Ovary (tissue), 9 donors: ENCODE results near the gene REEP6. TPM values are rescaled to one million over a fixed set of nuclear protein-coding genes. Genes with fewer than 3 reads are reported as not detected.
A peak's percentile ranks its signal among the peaks of the same experiment; 100 is the strongest.

ENCODE experiments used
- DNase-seq, 5 donors: peaks; one replicate each; pipeline ENCODE4 v3.0.0-alpha.2; 2019 to 2020
- H3K27ac ChIP-seq, 2 donors: fragments of 200-600 bp; one replicate each; pipeline versions ENCODE4 v1.5.1 to v1.8.0; 2019 to 2022
- H3K27me3 ChIP-seq: fragments of 200-600 bp; one replicate; pipeline ENCODE4 v1.8.0; 2022
- H3K36me3 ChIP-seq: fragments of 200-600 bp; sonication (generic); one replicate; pipeline ENCODE4 v1.5.1; 2019
- H3K4me1 ChIP-seq: one replicate; pipeline ENCODE4 v1.8.1; 2013; ENCODE audit warnings: mild to moderate bottlenecking, moderate library complexity; ENCODE audit not compliant: insufficient read depth
- H3K4me3 ChIP-seq: fragments of 200-600 bp; sonication (generic); one replicate; pipeline ENCODE4 v1.5.1; 2017
- H3K9me3 ChIP-seq, 2 donors: fragments of 200-600 bp in 1 of 2; sonication (generic) in 1 of 2; one replicate each; pipeline versions ENCODE4 v1.5.1 to v1.8.1; 2013 to 2019; ENCODE audit warnings: mild to moderate bottlenecking in 1 of 2, moderate library complexity in 1 of 2
- EP300 ChIP-seq: sonication (generic); formaldehyde crosslinking; IDR thresholded peaks from one replicate; pipeline ENCODE4 v1.6.1; 2017; ENCODE audit warnings: antibody characterized with exemption
- POLR2A ChIP-seq: fragments of 450-650 bp; IDR thresholded peaks from one replicate; pipeline ENCODE4 v1.6.1; 2017; ENCODE audit warnings: antibody characterized with exemption, mild to moderate bottlenecking, moderate library complexity
- WGBS, 3 donors: extraction: QIAGEN DNeasy Blood & Tissue Kit in 1 of 3; methylation state at CpG; one replicate each; pipeline versions ENCODE4 v1.1.5 to v1.1.7; 2013 to 2017; 5-methylcytosine and 5-hydroxymethylcytosine counted together
- intact Hi-C, 4 donors: fragments of 100-400 bp; cut with DNase I; formaldehyde crosslinking; loops; one replicate each; pipeline versions ENCODE4 v1.11.0 to v1.15.1; 2022 to 2023
- polyA plus RNA-seq, 2 donors: library from polyadenylated mRNA; stranded (reverse); fragments of 200-250 nt in 1 of 2; fragments of 350-450 nt in 1 of 2; fragmentation: Illumina TruSeq in 1 of 2; extraction: RNeasy Lipid Tissue Mini Kit (QIAGEN cat#74804) in 1 of 2; gene quantifications; one replicate each; pipeline ENCODE4 v1.2.3, GENCODE V29; 2013 to 2014
- total RNA-seq, 7 donors: library from RNA; depleted of rRNA in 2 of 7; stranded (reverse); fragments of >200 nt in 2 of 7; fragmentation: NEBNext Ultra II Directional in 3 of 7; extraction: Animal tissue kit (Norgen Biotek cat#: 25700) in 3 of 7; gene quantifications; one replicate each; pipeline versions ENCODE4 v1.1.0 to v1.2.4, GENCODE V29; 2016 to 2023
- TF ChIP-seq, protein P1 (sequence below), 3 donors: fragments of 450-650 bp in 2 of 3; fragments of 200-600 bp in 1 of 3; IDR thresholded peaks; one replicate each; pipeline versions ENCODE4 v1.5.1 to v1.8.0; 2016 to 2022; ENCODE audit warnings: antibody characterized with exemption in 3 of 3, mild to moderate bottlenecking in 1 of 3
- donor health status: DM: no; HTN: no; CAD: no; lungs with moderate emphysema.
- donor health status: DM: no; HTN: no; CAD: no.
- donor health status: Bipolar disorder and iron deficiency.
- donor health status: DM: yes; HTN: yes; CAD: no.
- donor health status: DM: no; HTN: no; CAD: no.
- donor health status: DM: yes; HTN: yes; CAD: no.

The REEP6 gene
- total and polyA plus RNA-seq, 9 donors = 2.9 to 13.0 (median 9.2) TPM

- 88 to 93% (median 88%) methylated on average over 35 to 36 of the region's 36 CpGs for WGBS, 3 donors
- Histone ChIP-seq H3K4me3 (no peak overlapping the region), H3K4me1 (no peaks in the 10 kb centered on the region), H3K9me3 (no peaks in the 10 kb centered on the region), H3K27me3 (no peaks in the 10 kb centered on the region), H3K27ac (no peak overlapping the region), H3K36me3 (no peaks in the 10 kb centered on the region)
- TF ChIP-seq POLR2A (no peak), EP300 (no peak)
- TF ChIP-seq, protein P1, sequence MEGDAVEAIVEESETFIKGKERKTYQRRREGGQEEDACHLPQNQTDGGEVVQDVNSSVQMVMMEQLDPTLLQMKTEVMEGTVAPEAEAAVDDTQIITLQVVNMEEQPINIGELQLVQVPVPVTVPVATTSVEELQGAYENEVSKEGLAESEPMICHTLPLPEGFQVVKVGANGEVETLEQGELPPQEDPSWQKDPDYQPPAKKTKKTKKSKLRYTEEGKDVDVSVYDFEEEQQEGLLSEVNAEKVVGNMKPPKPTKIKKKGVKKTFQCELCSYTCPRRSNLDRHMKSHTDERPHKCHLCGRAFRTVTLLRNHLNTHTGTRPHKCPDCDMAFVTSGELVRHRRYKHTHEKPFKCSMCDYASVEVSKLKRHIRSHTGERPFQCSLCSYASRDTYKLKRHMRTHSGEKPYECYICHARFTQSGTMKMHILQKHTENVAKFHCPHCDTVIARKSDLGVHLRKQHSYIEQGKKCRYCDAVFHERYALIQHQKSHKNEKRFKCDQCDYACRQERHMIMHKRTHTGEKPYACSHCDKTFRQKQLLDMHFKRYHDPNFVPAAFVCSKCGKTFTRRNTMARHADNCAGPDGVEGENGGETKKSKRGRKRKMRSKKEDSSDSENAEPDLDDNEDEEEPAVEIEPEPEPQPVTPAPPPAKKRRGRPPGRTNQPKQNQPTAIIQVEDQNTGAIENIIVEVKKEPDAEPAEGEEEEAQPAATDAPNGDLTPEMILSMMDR (IDR thresholded peaks at IDR 0.05) = no peak
- no peak for DNase-seq
- intact Hi-C loops = no loop called here
Measured at GRCh38 chr19:1460033-1460995, 30.7 kb upstream of the REEP6 start.

DNA sequence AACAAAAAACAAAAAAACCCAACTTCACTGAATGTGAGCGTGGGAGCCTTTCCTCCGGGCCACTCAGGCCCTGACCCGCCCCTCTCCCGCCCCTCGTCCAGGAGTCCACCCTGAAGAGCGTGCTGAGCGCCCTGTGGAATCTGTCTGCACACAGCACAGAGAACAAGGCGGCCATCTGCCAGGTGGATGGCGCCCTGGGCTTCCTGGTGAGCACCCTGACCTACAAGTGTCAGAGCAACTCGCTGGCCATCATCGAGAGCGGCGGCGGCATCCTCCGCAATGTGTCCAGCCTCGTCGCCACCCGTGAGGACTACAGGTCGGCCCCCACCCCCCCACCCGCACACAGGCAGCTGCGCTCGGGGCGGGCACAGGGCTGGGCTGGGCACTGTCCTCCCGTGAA, 29.1 kb upstream of the REEP6 start:
- peaks cover 4% of the 10 kb centered on the region for H3K27me3 ChIP-seq
- no peak overlapping the region for H3K4me3 ChIP-seq
- H3K27ac ChIP-seq = no peak overlapping the region
- intact Hi-C loops = no loop called here
- TF ChIP-seq, protein P1 (IDR thresholded peaks at IDR 0.05) = no peak
- TF ChIP-seq EP300 = no peak
- TF ChIP-seq POLR2A = no peak
- peaks cover under 1% of the 10 kb centered on the region for H3K4me1 ChIP-seq
- H3K36me3 ChIP-seq = no peaks in the 10 kb centered on the region
- H3K9me3 ChIP-seq = no peaks in the 10 kb centered on the region
- 92 to 93% (median 93%) methylated on average over 20 to 24 of the region's 24 CpGs for WGBS, 3 donors
- DNase-seq = no peak

GRCh38 chr19:1465191-1466016, 25.6 kb upstream of the REEP6 start:
- H3K36me3 ChIP-seq = no peaks in the 10 kb centered on the region
- peak in 1 of 5 donors; percentile 73 for DNase-seq
- intact Hi-C loops = no loop called here
- TF ChIP-seq POLR2A (no peak), EP300 (no peak)
- TF ChIP-seq, protein P1 (IDR thresholded peaks at IDR 0.05) = no peak
- H3K27me3 ChIP-seq = peaks cover 11% of the 10 kb centered on the region
- no peaks in the 10 kb centered on the region for H3K9me3 ChIP-seq
- H3K4me3 ChIP-seq = no peak overlapping the region
- H3K27ac ChIP-seq = no peak overlapping the region
- WGBS, 3 donors = 40 to 53% (median 53%) methylated on average over 57 to 83 of the region's 83 CpGs
- H3K4me1 ChIP-seq = peaks cover 25% of the 10 kb centered on the region

GRCh38 chr19:1466018-1466460, 24.9 kb upstream of the REEP6 start:
- Histone ChIP-seq H3K27me3 (peaks cover 11% of the 10 kb centered on the region), H3K4me3 (no peak overlapping the region), H3K27ac (no peak overlapping the region), H3K9me3 (no peaks in the 10 kb centered on the region), H3K36me3 (no peaks in the 10 kb centered on the region), H3K4me1 (peaks cover 31% of the 10 kb centered on the region)
- intact Hi-C loops = no loop called here
- TF ChIP-seq, protein P1 (IDR thresholded peaks at IDR 0.05) = no peak
- TF ChIP-seq POLR2A (no peak), EP300 (no peak)
- DNase-seq = no peak
- WGBS, 3 donors = 20 to 56% (median 35%) methylated on average over 7 to 41 of the region's 41 CpGs
